RWPE1 (cell line): ENCODE results near the gene LAMTOR3.
A peak's percentile ranks its signal among the peaks of the same experiment; 100 is the strongest.

Experiments
- CTCF ChIA-PET: fragments of 350-600 bp; sonication (Branson Sonifier 250); formaldehyde crosslinking; extraction: SDS; loops from one replicate; lab custom pipeline; 2021; lab: Yijun Ruan, JAX
- POLR2A ChIA-PET: fragments of 400-600 bp; formaldehyde crosslinking; extraction: SDS; loops from one replicate; lab custom pipeline; 2020; ENCODE audit warnings: antibody characterized with exemption; ENCODE audit not compliant: low non-redundant PET; lab: Yijun Ruan, JAX
- DNase-seq: peaks from one replicate; pipeline ENCODE4 v3.0.0; 2012; ENCODE audit warnings: low spot score
- H3K27ac ChIP-seq: fragments of 450-650 bp; 2 replicates; pipeline ENCODE4 v1.5.1; 2017
- CTCF ChIP-seq: fragments of 450-650 bp; conservative IDR thresholded peaks from 2 replicates; pipeline ENCODE4 v1.5.1; 2017; ENCODE audit warnings: low read depth, mild to moderate bottlenecking

LAMTOR3 gene

GRCh38 chr4:99917575-99917974, 23.3 kb upstream of the LAMTOR3 start:
- CTCF ChIA-PET: no interaction called here
- no peak for TF ChIP-seq CTCF
- POLR2A ChIA-PET: no interaction called here
- no peak for DNase-seq
- H3K27ac ChIP-seq: no peak overlapping the region

DNA sequence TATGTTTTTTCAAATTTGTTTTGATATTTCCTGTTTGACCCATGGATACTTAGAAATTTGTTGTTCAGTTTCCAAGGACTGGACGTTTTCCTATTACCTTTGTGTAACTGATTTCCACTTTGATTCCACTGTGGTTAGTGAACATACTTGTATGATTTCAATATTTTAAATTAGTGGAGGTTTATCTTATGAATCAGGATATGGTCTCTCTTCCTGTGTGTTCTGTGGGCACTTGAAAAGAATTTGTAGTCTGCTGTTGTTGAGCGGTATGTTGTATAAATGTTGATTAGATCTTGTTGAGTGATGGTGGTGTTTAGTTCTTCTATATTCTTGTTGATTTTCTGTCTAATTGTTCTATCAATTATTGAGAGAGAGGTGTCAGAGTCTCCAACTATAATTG, 21.2 kb upstream of the LAMTOR3 start:
- no peak for DNase-seq
- ChIA-PET POLR2A (no interaction called here), CTCF (no interaction called here)
- TF ChIP-seq CTCF: no peak
- no peak overlapping the region for H3K27ac ChIP-seq

DNA sequence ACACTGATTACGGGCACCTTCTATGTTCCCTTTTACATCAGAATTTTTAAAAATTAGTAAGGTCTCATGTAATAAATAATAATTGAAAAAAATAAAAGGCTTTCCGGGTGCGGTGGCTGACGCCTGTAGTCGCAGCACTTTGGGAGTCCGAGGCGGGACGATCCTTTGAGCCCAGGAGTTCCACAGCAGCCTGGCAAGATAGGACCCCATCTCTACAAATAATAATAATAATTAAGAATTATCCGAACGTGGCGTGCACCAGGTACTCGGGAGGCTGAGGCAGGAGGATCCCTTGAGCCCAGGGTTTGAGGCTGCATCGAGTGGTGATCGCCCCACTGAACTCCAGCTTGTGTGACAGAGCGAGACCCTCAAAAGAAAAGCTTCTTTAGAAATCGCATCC, 771 bp upstream of the LAMTOR3 start:
- TF ChIP-seq CTCF: no peak
- H3K27ac ChIP-seq: peak overlapping the region; percentile 70
- ChIA-PET CTCF (interaction anchor here (1.0 kb wide), 1 partner anchor 51 kb away, joined by 3 read pairs; the partner anchor contains the start of gene DNAJB14), POLR2A (interaction anchor here (0.6 kb wide), 1 partner anchor 1211 kb away, joined by 3 read pairs; no protein-coding TSS in a partner anchor)
- DNase-seq: no peak

DNA sequence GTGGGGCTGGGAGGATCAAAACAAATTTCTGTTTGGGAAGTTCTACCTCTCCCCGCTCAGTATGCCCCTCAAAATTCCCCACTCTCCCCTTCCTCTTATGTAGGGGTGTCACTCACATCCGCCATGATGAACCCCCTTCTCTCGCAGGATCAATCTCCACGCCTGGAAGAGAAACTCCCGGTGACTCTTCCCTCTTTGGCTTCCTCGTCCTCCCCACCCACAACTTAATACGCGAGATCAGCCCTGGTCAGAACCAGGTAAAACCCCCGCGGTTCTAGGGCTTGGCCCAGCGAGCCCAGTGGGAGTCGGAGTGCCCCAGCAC, 427 bp downstream of the LAMTOR3 start:
- ChIA-PET CTCF (interaction anchor here (1.0 kb wide), 1 partner anchor 53 kb away, joined by 3 read pairs; the partner anchor contains the start of gene DNAJB14), POLR2A (interaction anchor here (0.7 kb wide), 1 partner anchor 495 kb away, joined by 4 read pairs; no protein-coding TSS in a partner anchor)
- H3K27ac ChIP-seq: peak overlapping the region; percentile 70
- TF ChIP-seq CTCF: no peak
- peak; percentile 13 for DNase-seq

DNA sequence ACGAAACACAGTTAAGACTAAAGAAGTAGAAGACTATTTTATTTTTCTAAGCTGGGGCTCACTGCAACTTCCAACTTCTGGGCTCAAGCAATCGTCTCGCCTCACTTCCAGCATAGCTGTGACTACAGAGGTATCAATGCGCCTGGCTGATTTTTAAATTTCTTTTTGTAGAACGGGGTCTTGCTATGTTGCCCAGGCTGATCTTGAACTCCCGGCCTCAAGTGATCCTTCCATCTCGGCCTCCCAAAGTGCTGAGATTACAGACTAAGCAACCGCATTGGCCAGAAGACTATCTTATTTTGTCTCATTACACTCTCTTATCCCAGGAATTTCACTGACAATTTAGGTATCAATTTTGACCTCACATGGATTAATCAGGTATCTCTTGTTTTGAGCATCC, 1.2 kb downstream of the LAMTOR3 start:
- no peak overlapping the region for H3K27ac ChIP-seq
- CTCF ChIA-PET: no interaction called here
- POLR2A ChIA-PET: no interaction called here
- DNase-seq: no peak
- TF ChIP-seq CTCF: no peak

DNA sequence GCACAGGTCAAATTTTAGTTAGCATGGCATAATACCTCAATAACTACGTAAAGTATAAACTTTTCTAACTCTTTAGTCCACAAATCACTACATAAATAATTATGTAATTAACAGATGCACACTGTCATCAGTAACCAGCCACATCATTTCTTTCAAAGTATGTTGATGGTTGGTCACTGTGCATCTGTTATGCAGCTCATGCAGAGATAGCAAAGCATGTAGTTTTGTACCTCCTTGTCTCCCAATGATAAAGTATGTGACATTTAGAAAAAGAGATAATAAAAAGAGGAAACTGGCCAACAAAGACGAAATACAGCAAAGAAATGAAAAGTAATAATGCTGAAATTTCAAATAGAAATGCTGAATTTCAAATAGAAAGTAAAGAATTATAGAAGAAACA, 2.9 kb downstream of the LAMTOR3 start:
- H3K27ac ChIP-seq: no peak overlapping the region
- ChIA-PET POLR2A (no interaction called here), CTCF (no interaction called here)
- DNase-seq: no peak
- no peak for TF ChIP-seq CTCF
